Measurements from ENCODE around the gene OPN1MW3. TPM values are rescaled to one million over a fixed set of nuclear protein-coding genes. Genes with fewer than 3 reads are reported as not detected.
"Not testable (repeated sequence)": the region's sequence is repeated elsewhere in the genome, so short reads cannot be mapped to it uniquely, and the experiment has no call there.

OPN1MW3 gene
- total RNA-seq, 2 donors from 2014 or later, result not detected

DNA sequence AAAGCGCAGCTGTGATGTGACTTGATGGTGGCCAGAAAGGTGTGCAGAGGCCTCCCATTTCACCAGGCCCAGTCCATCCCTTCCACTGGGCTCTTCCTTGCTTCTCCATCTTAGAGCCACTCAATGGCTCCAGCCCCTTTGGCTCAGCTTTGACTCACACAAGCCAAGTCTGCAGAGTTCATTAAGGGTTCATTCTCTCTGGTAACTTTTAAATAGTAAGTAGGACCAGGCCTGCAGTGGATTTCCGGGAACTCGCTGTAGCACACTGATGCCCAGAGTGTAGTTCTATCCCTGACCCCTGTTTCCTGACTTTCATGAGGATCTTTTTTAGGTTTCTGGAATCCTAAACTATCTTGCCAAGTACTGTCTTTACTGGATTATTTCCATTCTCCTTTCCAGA is 25.9 kb upstream of the OPN1MW3 start:
- not testable (repeated sequence) for H3K36me3 Mint-ChIP-seq (ENCODE audit: low read depth); H3K9me3 ChIP-seq (ENCODE audit: control insufficient read depth, low read length); H3K27ac Mint-ChIP-seq; H3K9ac ChIP-seq (ENCODE audit: extremely low read depth, low read length, poor library complexity, severe bottlenecking); H3K4me1 ChIP-seq (ENCODE audit: control insufficient read depth, insufficient read depth, low read length); H3K27me3 ChIP-seq (ENCODE audit: control insufficient read depth, insufficient read depth, low read length, poor library complexity, severe bottlenecking); H3K36me3 ChIP-seq (ENCODE audit: control insufficient read depth, insufficient read depth, low read length); H3K4me3 Mint-ChIP-seq; H3K27ac ChIP-seq (ENCODE audit: low read depth, low read length); H3K4me3 ChIP-seq (ENCODE audit: low read length); DNase-seq; H3K27me3 Mint-ChIP-seq (ENCODE audit: insufficient read depth); H3K9me3 Mint-ChIP-seq; H3K4me1 Mint-ChIP-seq
- no CpG with 5 or more reads among the region's 3 CpGs for WGBS, 2 experiments (ENCODE audit: insufficient coverage in 1 of 2, insufficient read length in 1 of 2)

DNA sequence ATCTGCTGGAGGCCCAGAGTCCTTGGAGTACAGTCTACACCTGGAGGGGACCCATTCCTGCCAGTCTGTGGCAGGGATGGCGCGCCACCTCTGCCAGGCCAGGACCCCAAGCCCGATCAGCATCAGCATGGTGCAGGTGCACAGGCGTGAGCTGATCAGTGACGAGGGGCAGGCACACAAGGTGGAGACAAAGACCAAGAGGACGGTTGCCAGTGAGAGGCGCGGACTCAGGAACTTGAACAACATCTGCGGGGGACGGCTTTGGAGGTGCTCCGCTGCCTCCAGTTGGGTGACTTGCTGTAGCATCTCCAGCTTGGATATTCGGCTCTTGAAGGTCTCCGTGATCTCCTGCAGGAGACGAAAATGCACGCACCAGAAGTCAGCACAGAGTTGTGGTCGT is 23.8 kb upstream of the OPN1MW3 start:
- not testable (repeated sequence) for H3K27me3 Mint-ChIP-seq (ENCODE audit: insufficient read depth); H3K9ac ChIP-seq (ENCODE audit: extremely low read depth, low read length, poor library complexity, severe bottlenecking); H3K4me1 ChIP-seq (ENCODE audit: control insufficient read depth, insufficient read depth, low read length); H3K36me3 Mint-ChIP-seq (ENCODE audit: low read depth); H3K4me1 Mint-ChIP-seq; H3K9me3 Mint-ChIP-seq; H3K27me3 ChIP-seq (ENCODE audit: control insufficient read depth, insufficient read depth, low read length, poor library complexity, severe bottlenecking); H3K9me3 ChIP-seq (ENCODE audit: control insufficient read depth, low read length); H3K36me3 ChIP-seq (ENCODE audit: control insufficient read depth, insufficient read depth, low read length); H3K4me3 Mint-ChIP-seq; H3K27ac Mint-ChIP-seq; H3K27ac ChIP-seq (ENCODE audit: low read depth, low read length); H3K4me3 ChIP-seq (ENCODE audit: low read length); DNase-seq
- WGBS, 2 experiments (ENCODE audit: insufficient coverage in 1 of 2, insufficient read length in 1 of 2), result no CpG with 5 or more reads among the region's 16 CpGs

DNA sequence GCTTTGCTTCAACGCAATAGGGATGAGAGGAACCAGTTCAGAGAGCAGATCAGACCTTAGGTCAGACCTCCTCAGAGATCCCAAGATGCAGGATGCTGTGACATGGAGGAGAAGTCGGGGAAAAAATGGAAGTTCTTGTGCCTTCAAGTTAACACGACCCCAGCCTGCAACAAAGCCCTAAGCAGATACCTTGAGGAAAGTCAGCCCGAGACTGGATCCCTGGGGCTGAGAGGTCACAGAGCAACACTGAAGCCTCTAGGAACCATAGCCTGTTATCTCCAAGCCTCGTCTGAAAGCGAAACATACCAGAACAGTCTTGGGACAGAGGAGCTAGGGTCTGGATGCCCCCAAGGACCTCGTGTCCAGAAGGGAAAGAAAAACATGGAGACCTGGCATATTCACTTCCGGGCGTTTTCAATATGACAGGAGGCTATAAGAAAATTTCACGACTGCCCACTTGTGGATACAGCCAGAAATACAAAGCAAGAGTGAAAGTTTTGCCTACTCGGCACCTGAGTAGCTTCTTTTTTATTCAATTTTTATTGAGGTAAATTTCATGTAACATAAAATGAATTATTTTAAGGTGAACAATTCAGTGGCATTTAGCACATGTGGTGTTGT is 18.3 kb upstream of the OPN1MW3 start:
- H3K9ac ChIP-seq (ENCODE audit: extremely low read depth, low read length, poor library complexity, severe bottlenecking); H3K4me3 ChIP-seq (ENCODE audit: low read length); H3K27me3 ChIP-seq (ENCODE audit: control insufficient read depth, insufficient read depth, low read length, poor library complexity, severe bottlenecking); DNase-seq; H3K27ac ChIP-seq (ENCODE audit: low read depth, low read length); H3K36me3 Mint-ChIP-seq (ENCODE audit: low read depth); H3K4me1 Mint-ChIP-seq; H3K4me3 Mint-ChIP-seq; H3K36me3 ChIP-seq (ENCODE audit: control insufficient read depth, insufficient read depth, low read length); H3K27me3 Mint-ChIP-seq (ENCODE audit: insufficient read depth); H3K9me3 ChIP-seq (ENCODE audit: control insufficient read depth, low read length); H3K27ac Mint-ChIP-seq; H3K4me1 ChIP-seq (ENCODE audit: control insufficient read depth, insufficient read depth, low read length): not testable (repeated sequence)
- WGBS, 2 experiments (ENCODE audit: insufficient coverage in 1 of 2, insufficient read length in 1 of 2), result 90% methylated on average over 3 of the region's 11 CpGs; no CpG with 5 or more reads in 1 of the 2 experiments
- peaks cover 14% of the 10 kb centered on the region for H3K9me3 Mint-ChIP-seq

DNA sequence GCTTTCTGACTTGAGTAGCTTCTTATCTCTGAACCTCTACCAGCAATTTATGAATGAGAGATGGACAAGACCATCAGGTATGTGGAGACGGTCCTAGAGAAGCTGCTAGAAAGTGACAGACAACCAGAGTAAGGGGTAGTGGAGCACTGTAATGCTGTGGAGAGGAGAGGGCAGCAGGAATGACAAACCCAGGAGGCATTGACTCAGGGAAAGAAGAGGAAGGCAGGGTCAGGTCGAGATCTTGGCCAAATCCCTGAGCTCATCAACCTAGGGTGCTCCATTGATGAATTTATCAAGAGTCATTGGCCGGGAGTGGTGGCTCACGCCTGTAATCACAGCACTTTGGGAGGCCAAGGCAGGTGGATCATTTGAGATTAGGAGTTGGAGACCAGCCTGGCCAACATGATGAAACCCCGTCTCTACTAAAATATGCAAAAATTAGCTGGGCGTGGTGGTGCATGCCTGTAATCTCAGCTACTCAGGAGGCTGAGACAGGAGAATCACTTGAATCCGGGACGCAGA is 17.3 kb upstream of the OPN1MW3 start:
- not testable (repeated sequence) for DNase-seq; H3K36me3 Mint-ChIP-seq (ENCODE audit: low read depth); H3K4me3 Mint-ChIP-seq; H3K27ac Mint-ChIP-seq; H3K27ac ChIP-seq (ENCODE audit: low read depth, low read length); H3K4me1 Mint-ChIP-seq; H3K4me3 ChIP-seq (ENCODE audit: low read length); H3K9ac ChIP-seq (ENCODE audit: extremely low read depth, low read length, poor library complexity, severe bottlenecking); H3K9me3 ChIP-seq (ENCODE audit: control insufficient read depth, low read length); H3K4me1 ChIP-seq (ENCODE audit: control insufficient read depth, insufficient read depth, low read length); H3K27me3 Mint-ChIP-seq (ENCODE audit: insufficient read depth); H3K27me3 ChIP-seq (ENCODE audit: control insufficient read depth, insufficient read depth, low read length, poor library complexity, severe bottlenecking); H3K36me3 ChIP-seq (ENCODE audit: control insufficient read depth, insufficient read depth, low read length)
- H3K9me3 Mint-ChIP-seq, result peaks cover 14% of the 10 kb centered on the region
- 87 to 100% methylated on average over 1 to 4 of the region's 8 CpGs for WGBS, 2 experiments (ENCODE audit: insufficient coverage in 1 of 2, insufficient read length in 1 of 2)

DNA sequence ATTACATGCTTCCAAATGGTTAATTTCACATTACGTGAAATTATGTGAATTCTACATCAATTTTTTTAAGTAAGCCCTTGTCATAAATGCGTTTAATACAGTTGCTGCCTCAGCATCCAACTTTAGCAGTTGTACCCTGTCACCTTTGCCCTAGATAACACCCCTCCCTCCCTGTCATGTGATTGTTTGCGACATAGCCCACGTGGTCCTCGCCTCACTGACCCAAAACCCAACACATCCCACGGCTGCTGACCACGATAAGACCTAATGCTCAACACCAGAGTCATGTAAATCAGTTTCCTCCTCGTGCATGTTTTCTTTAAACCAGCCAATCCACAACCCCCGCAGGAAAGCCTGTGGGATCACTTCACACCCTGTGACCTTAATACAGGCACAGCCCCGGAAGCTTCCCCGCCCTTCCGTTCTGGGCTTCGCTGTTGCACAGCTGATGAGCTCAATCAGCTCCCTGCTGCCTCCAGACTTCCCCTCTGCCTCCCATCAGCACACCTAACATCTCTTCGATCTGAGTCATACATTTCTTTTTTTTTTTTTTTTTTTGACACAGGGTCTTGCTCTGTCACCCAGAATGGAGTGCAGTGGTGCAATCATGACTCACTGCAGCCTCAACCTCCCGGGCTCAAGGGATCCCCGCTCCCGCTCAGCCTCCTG is 9.9 kb upstream of the OPN1MW3 start:
- H3K9me3 ChIP-seq (ENCODE audit: control insufficient read depth, low read length); H3K36me3 ChIP-seq (ENCODE audit: control insufficient read depth, insufficient read depth, low read length); H3K9ac ChIP-seq (ENCODE audit: extremely low read depth, low read length, poor library complexity, severe bottlenecking); H3K4me3 Mint-ChIP-seq; H3K9me3 Mint-ChIP-seq; H3K36me3 Mint-ChIP-seq (ENCODE audit: low read depth); H3K4me3 ChIP-seq (ENCODE audit: low read length); H3K27me3 Mint-ChIP-seq (ENCODE audit: insufficient read depth); H3K27ac Mint-ChIP-seq; DNase-seq; H3K27ac ChIP-seq (ENCODE audit: low read depth, low read length); H3K4me1 ChIP-seq (ENCODE audit: control insufficient read depth, insufficient read depth, low read length); H3K27me3 ChIP-seq (ENCODE audit: control insufficient read depth, insufficient read depth, low read length, poor library complexity, severe bottlenecking); H3K4me1 Mint-ChIP-seq: not testable (repeated sequence)
- no CpG with 5 or more reads among the region's 17 CpGs for WGBS, 2 experiments (ENCODE audit: insufficient coverage in 1 of 2, insufficient read length in 1 of 2)

DNA sequence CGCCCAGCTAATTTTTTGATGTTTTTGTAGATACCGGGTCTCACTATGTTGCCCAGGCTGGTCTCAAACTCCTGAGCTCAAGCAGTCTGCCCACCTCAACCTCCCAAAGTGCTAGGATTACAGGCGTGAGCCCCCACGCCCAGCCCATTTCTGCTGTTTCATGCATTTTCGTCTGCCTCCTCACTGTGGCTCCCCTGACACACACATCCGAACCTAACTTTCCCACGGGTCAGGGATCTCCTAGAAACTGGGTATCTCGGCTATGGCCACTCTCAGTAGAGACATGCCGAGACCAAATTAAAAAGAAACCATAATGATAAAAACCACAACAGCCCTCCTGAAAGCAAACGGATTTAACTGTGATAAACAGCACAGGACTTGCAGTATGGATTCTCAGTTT is 9.3 kb upstream of the OPN1MW3 start:
- H3K27me3 ChIP-seq (ENCODE audit: control insufficient read depth, insufficient read depth, low read length, poor library complexity, severe bottlenecking); H3K4me3 ChIP-seq (ENCODE audit: low read length); H3K27me3 Mint-ChIP-seq (ENCODE audit: insufficient read depth); H3K9ac ChIP-seq (ENCODE audit: extremely low read depth, low read length, poor library complexity, severe bottlenecking); H3K27ac Mint-ChIP-seq; H3K36me3 Mint-ChIP-seq (ENCODE audit: low read depth); H3K9me3 Mint-ChIP-seq; H3K27ac ChIP-seq (ENCODE audit: low read depth, low read length); H3K36me3 ChIP-seq (ENCODE audit: control insufficient read depth, insufficient read depth, low read length); H3K4me3 Mint-ChIP-seq; H3K9me3 ChIP-seq (ENCODE audit: control insufficient read depth, low read length); H3K4me1 ChIP-seq (ENCODE audit: control insufficient read depth, insufficient read depth, low read length); H3K4me1 Mint-ChIP-seq; DNase-seq: not testable (repeated sequence)
- WGBS, 2 experiments (ENCODE audit: insufficient coverage in 1 of 2, insufficient read length in 1 of 2), result no CpG with 5 or more reads among the region's 10 CpGs

DNA sequence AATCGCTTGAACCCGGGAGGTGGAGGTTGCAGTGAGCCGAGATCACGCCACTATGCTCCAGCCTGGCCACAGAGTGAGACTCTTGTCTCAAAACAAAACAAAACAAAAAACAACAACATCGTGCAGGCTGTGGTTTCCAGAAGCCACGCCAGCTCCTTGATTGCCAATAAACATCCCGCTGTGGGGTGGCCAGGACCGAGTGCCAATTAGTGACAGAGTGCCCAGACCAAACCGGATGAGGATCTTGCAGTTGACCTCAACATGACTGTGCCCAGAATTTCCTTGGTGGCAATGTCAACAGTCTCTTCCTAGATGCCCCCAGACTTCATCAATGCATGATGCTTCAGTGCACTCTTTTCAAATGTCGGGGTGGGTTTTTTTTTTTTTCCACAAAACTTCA is 1.3 kb downstream of the OPN1MW3 start:
- no CpG with 5 or more reads among the region's 10 CpGs for whole genome bisulfite sequencing, 2 experiments (ENCODE audit: insufficient coverage in 1 of 2, insufficient read length in 1 of 2)

More for the DNA sequence above, 1.3 kb downstream of the OPN1MW3 start:
- H3K36me3 ChIP-seq (ENCODE audit: control insufficient read depth, insufficient read depth, low read length); H3K27me3 Mint-ChIP-seq (ENCODE audit: insufficient read depth); H3K27me3 ChIP-seq (ENCODE audit: control insufficient read depth, insufficient read depth, low read length, poor library complexity, severe bottlenecking); H3K36me3 Mint-ChIP-seq (ENCODE audit: low read depth); H3K27ac ChIP-seq (ENCODE audit: low read depth, low read length); H3K9ac ChIP-seq (ENCODE audit: extremely low read depth, low read length, poor library complexity, severe bottlenecking); H3K4me3 ChIP-seq (ENCODE audit: low read length); H3K4me3 Mint-ChIP-seq; H3K9me3 ChIP-seq (ENCODE audit: control insufficient read depth, low read length); H3K27ac Mint-ChIP-seq; H3K9me3 Mint-ChIP-seq; H3K4me1 Mint-ChIP-seq; DNase-seq; H3K4me1 ChIP-seq (ENCODE audit: control insufficient read depth, insufficient read depth, low read length): not testable (repeated sequence)

Data from endodermal cell (in vitro differentiated cells).